NCI-H1694 (cell line): ENCODE results near the gene PLLP.

ENCODE experiments used
- DNase-seq: peaks from one replicate; lab custom pipeline; 2025; lab: John Stamatoyannopoulos, UW

PLLP gene

GRCh38 chr16:57284209-57284951 is at the start of gene PLLP:
Gene PLLP (minus strand): TSS chr16:57284672. CDS start chr16:57284540, 132 bp downstream.
- DNase-seq, result no peak

GRCh38 chr16:57333402-57333801 is 48.9 kb upstream of the PLLP start:
- DNase-seq, result no peak

GRCh38 chr16:57331355-57331754 is 46.9 kb upstream of the PLLP start:
- DNase-seq, result no peak

GRCh38 chr16:57329718-57330327 is 45.4 kb upstream of the PLLP start:
- no peak for DNase-seq

- DNase-seq, result no peak
Observed at GRCh38 chr16:57325458-57325857, 41.0 kb upstream of the PLLP start.

GRCh38 chr16:57324749-57325148 is 40.3 kb upstream of the PLLP start:
- DNase-seq, result no peak

GRCh38 chr16:57319646-57320045 is 35.2 kb upstream of the PLLP start:
- no peak for DNase-seq

- DNase-seq, result no peak
Observed at GRCh38 chr16:57318240-57318970, 33.9 kb upstream of the PLLP start.

- no peak for DNase-seq
Observed at GRCh38 chr16:57316390-57317017, 32.0 kb upstream of the PLLP start.

- no peak for DNase-seq
Observed at GRCh38 chr16:57315416-57315815, 30.9 kb upstream of the PLLP start.

- no peak for DNase-seq
Observed at GRCh38 chr16:57314161-57314785, 29.8 kb upstream of the PLLP start.

- DNase-seq, result no peak
Observed at GRCh38 chr16:57313509-57313908, 29.0 kb upstream of the PLLP start.

- no peak for DNase-seq
Observed at GRCh38 chr16:57310801-57311200, 26.3 kb upstream of the PLLP start.

GRCh38 chr16:57308041-57308440 is 23.6 kb upstream of the PLLP start:
- DNase-seq, result no peak

GRCh38 chr16:57307365-57307764 is 22.9 kb upstream of the PLLP start:
- no peak for DNase-seq

- no peak for DNase-seq
Observed at GRCh38 chr16:57306676-57307341, 22.3 kb upstream of the PLLP start.

GRCh38 chr16:57305159-57305811 is 20.8 kb upstream of the PLLP start:
- no peak for DNase-seq

GRCh38 chr16:57304169-57305061 is 19.9 kb upstream of the PLLP start:
- no peak for DNase-seq

- no peak for DNase-seq
Observed at GRCh38 chr16:57303910-57304168, 19.4 kb upstream of the PLLP start.
